Activated CD4-positive, CD25-positive, alpha-beta regulatory T cell treated with anti-CD3 and anti-CD28 coated beads, Interleukin-2, amount 50 U/mL, for 72 hours (primary cell): ENCODE measurements around the gene SPG11.
"Not testable (repeated sequence)": the region's sequence is repeated elsewhere in the genome, so short reads cannot be mapped to it uniquely, and the experiment has no call there.

ENCODE experiments used
- DNase-seq: peaks from one replicate; pipeline ENCODE4 v3.0.0; 2021

Gene SPG11

DNA sequence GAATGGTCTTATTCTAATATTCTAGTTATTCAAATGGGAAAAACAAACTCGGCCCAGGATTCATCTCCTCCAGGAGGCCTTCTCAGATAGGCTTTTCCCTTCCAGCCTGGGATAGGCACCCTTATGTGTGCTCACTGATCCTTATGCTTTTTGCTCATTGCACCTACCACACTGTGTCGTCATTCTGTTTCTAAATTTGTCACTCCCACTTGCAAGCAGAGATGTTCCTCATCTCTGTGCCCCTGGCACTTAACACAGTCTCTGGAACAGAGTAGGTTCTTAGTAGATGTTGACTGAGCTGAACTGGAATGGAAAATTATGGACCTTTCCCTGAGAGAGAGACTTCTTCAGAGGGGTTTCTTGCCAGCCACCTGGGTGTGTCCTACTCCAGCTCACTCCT is 18.7 kb upstream of the SPG11 start:
- no peak for DNase-seq

DNA sequence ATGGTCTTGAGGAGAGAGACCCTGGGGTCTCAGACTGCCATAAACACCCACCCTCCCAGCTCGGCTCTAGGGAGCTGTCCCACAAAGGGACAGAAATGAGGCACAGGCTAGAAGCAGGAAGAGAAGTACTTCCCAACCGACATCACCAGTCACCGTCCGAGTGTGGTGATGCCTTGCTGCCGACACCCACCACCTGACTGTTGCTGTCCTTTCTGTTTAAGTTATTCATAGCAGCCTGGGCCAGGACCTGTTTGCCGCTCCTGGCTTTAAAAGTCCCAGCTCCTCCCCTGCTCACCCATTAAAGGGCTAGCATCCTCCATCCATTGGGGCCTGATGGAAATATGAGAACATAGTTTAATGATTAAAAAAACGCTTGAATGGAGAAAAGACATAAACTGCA is 13.2 kb upstream of the SPG11 start:
- no peak for DNase-seq

GRCh38 chr15:44675911-44676310 is 12.4 kb upstream of the SPG11 start:
- no peak for DNase-seq

DNA sequence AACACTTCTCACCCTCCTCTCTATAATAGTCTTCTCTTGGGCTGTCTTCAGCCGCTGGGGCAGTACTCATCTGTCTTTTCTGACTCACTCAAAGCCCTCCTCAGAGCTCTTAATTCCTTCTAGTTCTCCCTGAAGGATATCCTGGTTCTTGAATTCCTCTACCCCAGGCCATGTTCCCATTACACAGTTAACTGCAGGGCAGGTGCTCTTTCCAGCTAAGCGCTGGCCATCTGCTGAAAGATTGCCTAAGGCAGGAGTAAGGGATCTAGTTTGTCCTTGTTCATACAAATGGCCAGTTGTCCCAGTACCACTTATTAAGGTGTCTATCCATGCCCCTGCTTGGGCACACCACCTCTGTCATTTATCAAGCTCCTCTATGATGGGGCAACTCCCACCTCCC is 10.2 kb upstream of the SPG11 start:
- DNase-seq = no peak

- DNase-seq = no peak
These were observed 6.9 kb upstream of the SPG11 start for GRCh38 chr15:44670087-44670950.

- DNase-seq = no peak
These were observed 5.5 kb upstream of the SPG11 start for GRCh38 chr15:44668921-44669320.

GRCh38 chr15:44667039-44667360 is 3.5 kb upstream of the SPG11 start:
- DNase-seq = no peak

DNA sequence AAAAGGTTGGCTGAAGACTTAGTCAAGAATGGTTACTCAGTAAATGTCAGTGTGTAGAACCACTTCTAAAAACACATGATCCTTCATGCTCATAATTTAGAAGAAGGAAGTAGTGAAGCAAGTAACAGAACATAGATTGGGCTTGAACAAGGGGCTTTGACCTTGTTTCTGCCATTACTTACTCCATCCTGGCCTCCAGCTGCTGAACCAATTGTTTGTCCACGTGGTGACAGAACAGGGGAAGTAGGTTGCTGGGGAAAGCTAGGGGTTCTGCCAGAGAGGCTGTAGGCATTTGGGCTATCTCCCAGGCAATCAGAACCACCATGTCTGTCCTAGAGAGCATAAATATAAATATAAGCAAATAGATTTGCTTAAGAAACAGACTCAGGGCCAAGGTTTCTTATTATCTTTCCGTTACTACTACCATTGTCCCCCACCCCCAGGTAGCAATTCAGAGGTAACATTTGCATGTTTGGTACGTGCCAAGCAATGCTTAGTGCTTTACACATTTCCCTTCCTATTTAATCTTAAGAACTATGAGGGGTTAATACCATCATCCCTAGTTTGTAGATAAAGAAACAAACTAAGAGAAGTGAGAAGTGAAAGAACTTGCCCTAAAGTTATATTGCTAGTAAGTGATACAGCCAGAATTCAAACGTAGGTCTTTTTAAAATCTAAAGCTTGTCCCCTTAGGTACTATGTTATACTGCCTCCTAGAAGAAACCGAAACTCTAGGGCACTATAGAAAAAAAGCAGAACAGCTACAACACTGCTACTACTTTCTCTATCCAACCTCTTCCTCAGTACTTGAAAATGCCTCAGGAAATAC is 3.0 kb upstream of the SPG11 start:
- no peak for DNase-seq

DNA sequence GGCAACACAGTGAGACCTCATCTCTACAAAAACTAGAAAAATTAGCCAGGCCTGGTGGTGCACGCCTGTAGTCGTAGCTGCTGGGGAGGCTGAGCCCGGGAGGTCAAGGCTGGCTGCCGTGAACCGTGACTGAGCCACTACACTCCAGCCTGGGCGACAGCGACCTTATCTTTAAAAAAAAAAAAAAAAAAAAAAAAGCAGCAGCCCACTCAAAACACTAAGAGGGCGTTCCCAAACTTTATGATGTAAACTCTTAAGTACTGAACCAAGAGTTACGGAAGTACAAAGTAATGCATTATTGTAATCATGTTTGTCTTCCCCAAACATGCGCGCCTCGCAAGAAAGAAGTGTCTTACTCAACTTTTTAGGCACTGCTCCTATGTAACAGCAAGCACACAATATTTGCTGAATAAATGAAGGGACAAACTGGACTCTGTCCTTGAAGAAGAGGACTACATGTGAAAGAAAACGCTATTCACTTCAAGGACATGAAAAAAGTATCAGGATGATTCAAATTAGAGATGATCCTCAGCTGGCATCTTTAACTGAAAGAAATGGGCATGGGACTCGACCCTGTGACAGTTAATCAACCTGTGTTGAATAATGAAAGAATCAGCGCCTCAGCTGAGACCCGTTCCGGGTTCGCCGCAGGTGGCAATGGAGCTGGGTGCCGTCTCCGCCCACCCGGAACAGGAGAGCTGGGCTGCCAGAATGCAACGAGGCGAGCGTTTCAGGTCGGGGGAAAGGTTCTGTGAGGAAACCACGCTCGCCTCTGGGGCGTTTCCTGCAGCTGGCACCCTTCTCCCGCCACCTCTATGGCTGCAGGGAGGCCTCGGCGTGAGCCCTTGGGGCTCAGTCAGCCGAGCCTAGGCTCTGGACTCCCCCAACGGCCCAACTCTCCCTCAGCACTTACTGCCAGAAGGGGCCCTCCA is 718 bp downstream of the SPG11 start:
- DNase-seq = peak; percentile 78

- DNase-seq = no peak
These were observed 1.9 kb downstream of the SPG11 start for GRCh38 chr15:44661576-44661975.

GRCh38 chr15:44659056-44659455 is 4.4 kb downstream of the SPG11 start:
- DNase-seq = no peak

DNA sequence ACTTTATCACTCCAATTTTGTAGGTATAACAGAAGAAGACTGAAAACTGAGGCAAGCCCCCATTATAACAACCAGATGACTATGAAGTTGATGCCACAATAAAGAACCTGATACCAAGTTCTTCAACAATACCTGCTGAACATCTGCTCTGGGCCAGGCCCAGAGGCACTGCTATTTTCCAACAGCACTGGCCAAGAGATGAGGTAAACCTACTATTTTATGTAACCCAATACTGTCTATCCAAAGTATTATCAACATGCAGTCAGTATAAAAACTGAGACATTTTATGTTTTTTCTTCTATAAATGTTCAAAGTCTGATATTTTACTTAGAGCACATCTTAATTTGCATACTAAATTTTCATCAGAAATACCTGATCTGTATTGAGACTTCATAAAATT is 6.1 kb downstream of the SPG11 start:
- no peak for DNase-seq

GRCh38 chr15:44656913-44657312 is 6.5 kb downstream of the SPG11 start:
- DNase-seq = no peak

DNA sequence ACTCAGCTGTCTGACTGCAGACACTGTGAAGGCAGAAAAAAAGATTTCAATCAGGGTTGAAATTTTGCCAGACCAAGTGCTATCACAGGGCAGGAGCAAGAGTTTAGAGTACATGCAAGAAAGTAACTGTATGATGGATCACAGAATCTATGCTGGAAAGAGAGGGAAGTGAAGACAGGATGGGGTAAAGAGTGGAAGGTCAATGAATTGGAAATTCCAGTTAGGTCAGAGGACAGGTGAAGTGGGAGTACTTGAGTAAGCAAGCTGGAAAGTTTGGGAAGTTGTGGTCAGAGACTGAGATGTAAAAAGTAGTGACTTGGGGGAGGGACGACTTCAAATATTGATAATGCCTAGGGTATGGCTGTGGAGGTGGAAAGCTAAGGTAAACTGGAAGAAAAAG is 7.2 kb downstream of the SPG11 start:
- no peak for DNase-seq

DNA sequence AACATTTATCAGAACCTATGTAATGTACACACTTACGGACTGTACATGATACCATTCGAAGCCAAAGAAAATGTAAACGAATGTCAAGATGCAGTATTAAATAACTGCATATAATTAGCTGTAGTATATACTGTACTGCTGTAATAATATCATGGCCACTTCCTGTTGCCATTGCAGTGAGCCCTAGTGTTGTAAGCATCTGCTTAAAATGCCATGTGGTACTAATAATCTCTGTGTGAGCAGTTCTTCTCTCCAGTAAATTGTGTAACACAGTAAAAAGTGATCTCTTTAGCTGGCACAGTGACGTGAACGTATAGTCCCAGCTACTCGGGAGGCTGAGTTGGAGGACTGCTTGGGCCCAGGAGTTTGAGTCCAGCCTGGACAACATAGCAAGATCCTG is 8.6 kb downstream of the SPG11 start:
- no peak for DNase-seq

GRCh38 chr15:44647637-44648036 is 15.8 kb downstream of the SPG11 start:
- DNase-seq = no peak

DNA sequence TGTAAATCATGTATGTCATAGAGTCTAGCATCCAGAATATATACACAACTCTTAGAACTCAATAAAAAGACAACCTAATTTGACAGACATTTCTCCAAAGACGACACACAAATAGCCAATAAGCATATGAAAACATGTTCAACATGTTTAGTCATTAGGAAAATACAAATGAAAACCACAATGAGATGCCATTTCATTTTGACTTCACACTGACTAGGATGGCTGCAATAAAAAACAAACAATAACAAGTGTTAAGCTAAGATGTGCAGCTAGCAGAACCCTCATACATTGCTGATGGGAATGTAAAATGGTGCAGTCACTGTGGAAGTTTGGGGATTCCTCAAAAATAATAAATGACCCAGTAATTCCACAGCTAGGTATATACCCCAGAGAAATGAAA is 16.4 kb downstream of the SPG11 start:
- DNase-seq = no peak

DNA sequence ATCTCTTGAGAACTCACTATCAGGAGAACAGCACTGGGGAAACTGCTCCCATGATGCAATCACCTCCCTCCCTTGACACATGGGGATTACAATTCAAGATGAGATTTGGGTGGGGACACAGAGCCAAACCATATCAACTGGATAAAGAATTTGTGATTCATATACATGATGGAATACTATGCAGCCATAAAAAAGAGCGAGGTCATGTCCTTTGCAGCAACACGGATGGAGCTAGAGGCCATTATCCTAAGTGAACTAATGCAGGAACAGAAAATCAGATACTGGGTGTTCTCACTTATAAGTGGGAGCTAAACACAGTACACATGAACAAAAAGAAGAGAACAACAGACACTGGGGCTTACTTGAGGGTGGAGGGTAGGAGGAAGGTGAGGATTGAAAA is 17.0 kb downstream of the SPG11 start:
- no peak for DNase-seq

- no peak for DNase-seq
These were observed 21.8 kb downstream of the SPG11 start for GRCh38 chr15:44641651-44642050.

DNA sequence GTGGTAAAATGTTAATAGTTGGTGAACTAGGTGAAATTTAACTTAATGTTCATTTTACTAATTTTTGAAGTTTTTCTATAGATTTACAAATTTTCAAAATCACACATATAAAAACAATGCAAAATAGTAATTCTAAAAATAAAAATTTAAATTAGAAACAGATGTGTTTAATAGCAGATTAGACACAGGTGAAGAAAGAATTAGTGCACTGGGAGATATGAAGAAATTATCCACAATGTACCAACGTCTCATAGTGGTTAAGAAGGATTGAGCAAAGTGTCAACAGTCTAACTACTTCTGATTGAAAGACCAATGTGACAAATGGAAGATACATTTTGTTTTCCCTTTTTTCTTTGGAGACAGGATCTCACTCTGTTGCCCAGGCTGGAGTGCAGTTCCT is 26.5 kb downstream of the SPG11 start:
- no peak for DNase-seq

DNA sequence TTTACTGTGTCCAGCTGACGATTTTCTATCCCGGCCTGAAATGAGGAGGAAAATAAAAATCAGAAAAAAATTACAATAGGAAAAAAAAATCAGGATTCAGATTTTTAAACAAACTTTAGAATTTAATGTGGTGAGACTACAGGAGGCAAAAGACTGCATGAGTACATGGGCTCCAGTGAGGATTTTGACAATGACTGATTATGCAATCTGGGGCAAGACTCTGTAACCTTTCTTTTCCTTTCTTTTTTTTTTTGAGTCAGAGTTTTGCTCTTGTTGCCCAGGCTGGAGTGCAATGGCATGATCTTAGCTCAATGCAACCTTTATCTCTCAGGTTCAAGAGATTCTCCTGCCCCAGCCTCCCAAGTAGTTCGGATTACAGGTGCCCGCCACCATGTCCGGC is 29.9 kb downstream of the SPG11 start:
- DNase-seq = no peak

DNA sequence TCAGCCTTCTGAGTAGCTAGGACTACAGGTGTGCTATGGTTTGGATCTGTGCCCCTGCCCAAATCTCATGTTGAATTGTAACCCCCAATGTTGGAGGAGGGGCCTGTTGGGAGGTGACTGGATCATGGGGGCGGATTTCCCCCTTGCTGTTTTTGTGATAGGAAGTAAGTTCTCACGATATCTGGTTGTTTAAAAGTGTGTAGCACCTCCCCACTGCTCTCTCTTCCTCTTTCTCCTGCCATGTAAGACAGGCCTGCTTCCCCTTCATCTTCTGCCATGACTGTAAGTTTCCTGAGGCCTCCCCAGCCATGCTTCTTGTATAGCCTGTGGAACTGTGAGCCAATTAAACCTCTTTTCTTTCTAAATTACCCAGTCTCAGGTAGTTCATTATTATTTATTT is 38.2 kb downstream of the SPG11 start:
- DNase-seq = not testable (repeated sequence)

DNA sequence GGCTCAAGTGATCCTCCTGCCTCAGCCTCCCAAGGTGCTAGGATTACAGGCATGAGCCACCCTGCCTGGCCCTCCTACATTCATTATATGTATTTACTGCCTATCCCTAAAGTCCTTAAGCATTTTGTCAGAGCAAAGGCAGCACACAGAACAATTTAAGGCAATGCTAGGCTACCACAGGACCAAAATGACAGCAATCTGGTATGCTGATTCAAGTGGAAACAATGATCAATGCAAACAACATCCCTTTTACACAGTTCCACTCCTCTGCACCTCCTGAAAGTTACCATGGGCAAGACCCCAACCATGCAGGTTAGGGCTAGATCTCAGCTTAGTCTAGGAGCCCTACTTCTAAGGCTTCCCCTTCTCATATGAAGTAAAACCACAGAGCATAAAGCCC is 40.3 kb downstream of the SPG11 start:
- DNase-seq = no peak
